DND-41 (cell line): ENCODE measurements around the gene PSMD8.

ENCODE experiments used
- ATAC-seq: fragments of 200-7000 bp; cut with Tn5 transposase; 3 replicates; pipeline ENCODE4 v1.9.1; 2021; ENCODE audit warnings: low read depth; ENCODE audit not compliant: insufficient read depth
- DNase-seq: peaks from one replicate; pipeline ENCODE4 v3.0.0-alpha.2; 2020
- H2AFZ ChIP-seq: 2 replicates; pipeline ENCODE4 v1.6.0; 2012; ENCODE audit warnings: low read depth, low read length
- H3K27ac ChIP-seq: 2 replicates; pipeline ENCODE4 v1.5.1; 2012; ENCODE audit warnings: low read length, inconsistent platforms
- H3K27me3 ChIP-seq: fragments of 200-600 bp; sonication (generic); 2 replicates; pipeline ENCODE4 v1.6.0; 2012; ENCODE audit warnings: low read length, mild to moderate bottlenecking, inconsistent platforms; ENCODE audit not compliant: insufficient read depth, poor library complexity
- H3K36me3 ChIP-seq: 2 replicates; pipeline ENCODE4 v1.5.1; 2012; ENCODE audit warnings: low read length, inconsistent platforms; ENCODE audit not compliant: insufficient read depth
- H3K4me1 ChIP-seq: 2 replicates; pipeline ENCODE4 v1.5.1; 2012; ENCODE audit warnings: mild to moderate bottlenecking, low read length; ENCODE audit not compliant: insufficient read depth
- H3K4me2 ChIP-seq: 2 replicates; pipeline ENCODE4 v1.6.0; 2012; ENCODE audit warnings: mild to moderate bottlenecking, moderate library complexity, low read length, inconsistent platforms; ENCODE audit not compliant: insufficient read depth
- H3K4me3 ChIP-seq, 2 experiments: fragments of 200-600 bp in 1 of 2; shearing (Covaris generic) in 1 of 2; 2 replicates each; pipeline ENCODE4 v1.5.1; 2012 to 2016; ENCODE audit warnings: inconsistent platforms in 2 of 2, low read length in 2 of 2, mild to moderate bottlenecking in 2 of 2, low read depth in 1 of 2, moderate library complexity in 1 of 2
- H3K79me2 ChIP-seq: 2 replicates; pipeline ENCODE4 v1.6.0; 2012; ENCODE audit warnings: low read length, inconsistent platforms; ENCODE audit not compliant: insufficient read depth
- H3K9ac ChIP-seq: 2 replicates; pipeline ENCODE4 v1.6.0; 2012; ENCODE audit warnings: low read depth, mild to moderate bottlenecking, inconsistent platforms, low read length, moderate library complexity
- H3K9me3 ChIP-seq: 2 replicates; pipeline ENCODE4 v1.5.1; 2012; ENCODE audit warnings: low read length, moderate library complexity, mild to moderate bottlenecking, inconsistent platforms; ENCODE audit not compliant: insufficient read depth, severe bottlenecking
- H4K20me1 ChIP-seq: 2 replicates; pipeline ENCODE4 v1.6.0; 2012; ENCODE audit warnings: low read length; ENCODE audit not compliant: insufficient read depth
- EZH2 ChIP-seq: IDR thresholded peaks from 3 replicates; pipeline ENCODE4 v1.6.1; 2012; ENCODE audit warnings: borderline replicate concordance, low read depth, mild to moderate bottlenecking, moderate library complexity, low read length, inconsistent platforms; ENCODE audit not compliant: severe bottlenecking
- TF ChIP-seq, protein P1 (sequence below): IDR thresholded peaks from 2 replicates; pipeline ENCODE4 v1.5.1; 2012; ENCODE audit warnings: borderline replicate concordance, low read length, moderate library complexity, mild to moderate bottlenecking; ENCODE audit not compliant: poor library complexity, severe bottlenecking; ENCODE audit errors: extremely low read depth

Gene PSMD8

DNA sequence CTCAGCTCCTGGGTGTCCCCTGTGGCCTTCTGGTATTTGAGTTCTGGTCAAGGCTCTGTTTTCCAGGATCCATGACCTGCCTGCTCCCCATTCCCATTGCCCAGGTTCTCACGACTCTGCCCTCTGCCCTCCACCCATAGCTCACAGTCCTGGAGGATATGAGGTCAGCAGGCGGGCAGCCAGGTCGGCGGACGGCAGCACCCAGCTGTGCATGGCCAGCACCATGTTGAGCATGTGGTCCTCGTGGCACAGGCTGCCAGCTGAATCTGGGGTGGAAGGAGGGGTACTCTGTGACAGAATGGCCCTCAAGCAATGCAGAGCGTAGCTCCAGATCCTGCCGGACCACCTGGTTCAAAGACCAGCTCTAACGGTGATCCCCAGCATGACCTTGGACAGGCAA is 46.6 kb downstream of the PSMD8 start:
- ATAC-seq (no peak), DNase-seq (no peak)
- no peaks in the 10 kb centered on the region for H3K9me3 ChIP-seq
- no peaks in the 10 kb centered on the region for H3K79me2 ChIP-seq
- H3K4me3 ChIP-seq: no peak overlapping the region
- no peak overlapping the region for H2AFZ ChIP-seq
- no peak overlapping the region for H3K4me2 ChIP-seq
- H3K36me3 ChIP-seq: no peaks in the 10 kb centered on the region
- no peak for TF ChIP-seq EZH2
- TF ChIP-seq, protein P1, sequence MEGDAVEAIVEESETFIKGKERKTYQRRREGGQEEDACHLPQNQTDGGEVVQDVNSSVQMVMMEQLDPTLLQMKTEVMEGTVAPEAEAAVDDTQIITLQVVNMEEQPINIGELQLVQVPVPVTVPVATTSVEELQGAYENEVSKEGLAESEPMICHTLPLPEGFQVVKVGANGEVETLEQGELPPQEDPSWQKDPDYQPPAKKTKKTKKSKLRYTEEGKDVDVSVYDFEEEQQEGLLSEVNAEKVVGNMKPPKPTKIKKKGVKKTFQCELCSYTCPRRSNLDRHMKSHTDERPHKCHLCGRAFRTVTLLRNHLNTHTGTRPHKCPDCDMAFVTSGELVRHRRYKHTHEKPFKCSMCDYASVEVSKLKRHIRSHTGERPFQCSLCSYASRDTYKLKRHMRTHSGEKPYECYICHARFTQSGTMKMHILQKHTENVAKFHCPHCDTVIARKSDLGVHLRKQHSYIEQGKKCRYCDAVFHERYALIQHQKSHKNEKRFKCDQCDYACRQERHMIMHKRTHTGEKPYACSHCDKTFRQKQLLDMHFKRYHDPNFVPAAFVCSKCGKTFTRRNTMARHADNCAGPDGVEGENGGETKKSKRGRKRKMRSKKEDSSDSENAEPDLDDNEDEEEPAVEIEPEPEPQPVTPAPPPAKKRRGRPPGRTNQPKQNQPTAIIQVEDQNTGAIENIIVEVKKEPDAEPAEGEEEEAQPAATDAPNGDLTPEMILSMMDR: no peak
- H4K20me1 ChIP-seq: peaks cover 3% of the 10 kb centered on the region
- H3K9ac ChIP-seq: no peak overlapping the region
- H3K4me1 ChIP-seq: peaks cover 5% of the 10 kb centered on the region
- H3K27me3 ChIP-seq: no peaks in the 10 kb centered on the region
- no peak overlapping the region for H3K27ac ChIP-seq

DNA sequence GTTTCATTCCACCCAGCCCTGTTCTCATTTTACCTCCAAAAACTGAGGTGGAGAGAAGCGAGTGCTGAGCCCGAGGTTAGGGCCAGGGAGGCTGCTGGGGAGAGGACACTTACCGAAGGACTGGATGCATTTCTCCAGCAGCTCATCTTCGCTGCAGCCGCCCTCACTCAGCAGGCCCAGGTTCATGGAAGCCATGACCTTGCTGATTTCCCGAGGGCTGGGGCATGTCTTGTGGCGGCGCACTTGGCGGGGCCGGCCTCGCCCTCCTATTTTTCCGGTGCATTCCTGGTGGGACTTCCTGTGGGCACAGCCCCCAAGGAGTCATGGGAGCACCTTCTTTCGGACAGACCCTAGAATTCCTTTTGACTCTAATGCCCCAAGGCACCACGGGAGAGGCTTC is 47.5 kb downstream of the PSMD8 start:
- no peaks in the 10 kb centered on the region for H3K36me3 ChIP-seq
- H3K9me3 ChIP-seq: no peaks in the 10 kb centered on the region
- no peak overlapping the region for H3K27ac ChIP-seq
- H3K4me2 ChIP-seq: no peak overlapping the region
- no peak overlapping the region for H3K4me3 ChIP-seq
- H3K79me2 ChIP-seq: no peaks in the 10 kb centered on the region
- no peaks in the 10 kb centered on the region for H3K27me3 ChIP-seq
- peaks cover 7% of the 10 kb centered on the region for H3K4me1 ChIP-seq
- ATAC-seq (no peak), DNase-seq (no peak)
- H3K9ac ChIP-seq: no peak overlapping the region
- H4K20me1 ChIP-seq: peaks cover 3% of the 10 kb centered on the region
- TF ChIP-seq EZH2: no peak
- TF ChIP-seq, protein P1: no peak
- H2AFZ ChIP-seq: no peak overlapping the region

DNA sequence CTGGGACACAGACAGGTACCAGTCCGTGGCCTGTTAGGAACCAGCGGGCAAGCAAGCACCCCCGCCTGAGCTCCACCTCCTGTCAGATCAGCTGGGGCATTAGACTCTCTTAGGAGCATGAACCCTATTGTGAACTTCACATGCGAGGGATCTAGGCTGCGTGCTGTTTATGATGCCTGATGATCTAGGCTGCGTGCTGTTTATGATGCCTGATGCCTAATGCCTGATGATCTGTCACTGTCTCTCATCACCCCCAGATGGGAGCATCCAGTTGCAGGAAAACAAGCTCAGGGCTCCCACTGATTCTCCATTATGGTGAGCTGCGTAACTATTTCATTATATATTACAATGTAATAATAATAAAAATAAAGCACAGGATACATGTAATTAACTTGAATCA is 48.1 kb downstream of the PSMD8 start:
- no peak overlapping the region for H3K27ac ChIP-seq
- no peak overlapping the region for H3K4me3 ChIP-seq
- no peak for ATAC-seq
- no peak overlapping the region for H3K4me2 ChIP-seq
- no peak for DNase-seq
- no peak overlapping the region for H3K9ac ChIP-seq
- peaks cover 7% of the 10 kb centered on the region for H3K4me1 ChIP-seq
- no peaks in the 10 kb centered on the region for H3K79me2 ChIP-seq
- H3K27me3 ChIP-seq: no peaks in the 10 kb centered on the region
- H4K20me1 ChIP-seq: no peaks in the 10 kb centered on the region; the same call in 1 of the 2 replicates
- TF ChIP-seq EZH2: no peak
- TF ChIP-seq, protein P1: no peak
- no peak overlapping the region for H2AFZ ChIP-seq
- H3K36me3 ChIP-seq: no peaks in the 10 kb centered on the region
- H3K9me3 ChIP-seq: no peaks in the 10 kb centered on the region

DNA sequence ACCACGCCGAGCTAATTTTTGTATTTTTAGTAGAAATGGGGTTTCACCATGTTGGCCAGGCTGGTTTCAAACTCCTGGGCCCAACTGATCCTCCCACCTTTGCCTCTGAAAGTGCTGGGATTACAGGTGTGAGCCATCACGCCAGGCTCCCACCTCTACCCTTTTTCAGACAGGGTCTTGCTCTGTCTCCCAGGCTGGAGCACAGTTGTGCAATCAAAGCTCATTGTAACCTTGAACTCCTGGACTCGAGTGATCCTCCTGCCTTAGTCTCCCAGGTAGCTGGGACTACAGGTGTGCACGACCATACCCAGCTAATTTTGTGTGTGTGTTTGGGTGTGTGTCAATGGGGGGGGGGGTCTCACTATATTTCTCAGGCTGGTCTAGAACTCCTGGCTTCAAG is 49.9 kb downstream of the PSMD8 start:
- H4K20me1 ChIP-seq: no peaks in the 10 kb centered on the region; the same call in 1 of the 2 replicates
- peaks cover 7% of the 10 kb centered on the region for H3K4me1 ChIP-seq
- DNase-seq (no peak), ATAC-seq (no peak)
- TF ChIP-seq EZH2: no peak
- TF ChIP-seq, protein P1: no peak
- H3K27me3 ChIP-seq: no peaks in the 10 kb centered on the region
- H2AFZ ChIP-seq: no peak overlapping the region
- H3K27ac ChIP-seq: no peak overlapping the region
- no peaks in the 10 kb centered on the region for H3K9me3 ChIP-seq
- no peaks in the 10 kb centered on the region for H3K36me3 ChIP-seq
- H3K9ac ChIP-seq: no peak overlapping the region
- no peak overlapping the region for H3K4me2 ChIP-seq
- H3K4me3 ChIP-seq: no peak overlapping the region
- H3K79me2 ChIP-seq: no peaks in the 10 kb centered on the region
